ENCODE results near the gene GPRC5A.

DNA sequence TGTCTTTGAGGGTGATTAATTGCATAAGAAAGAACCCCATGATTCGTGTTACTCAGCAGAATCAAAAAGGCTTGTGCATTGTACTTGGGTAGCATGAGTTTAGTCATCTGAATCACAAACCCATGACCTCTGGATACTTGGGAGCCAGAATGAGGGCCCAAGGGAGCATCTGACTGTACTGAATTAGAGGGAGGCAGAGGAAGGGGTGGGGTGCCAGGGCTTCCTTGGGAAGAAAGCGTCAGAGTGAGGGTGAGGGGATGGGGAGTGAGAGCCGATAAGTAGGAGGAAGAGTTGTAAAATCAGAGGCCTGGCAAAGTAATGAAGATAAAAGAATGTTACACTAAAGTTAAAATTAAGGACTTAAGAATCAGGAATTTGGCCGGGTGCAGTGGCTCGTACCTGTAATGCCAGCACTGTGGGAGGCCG lies 30.8 kb downstream of the GPRC5A start:
- no peak for TF ChIP-seq POLR2AphosphoS5 (IDR thresholded peaks at IDR 0.05)
- TF ChIP-seq, protein P1, sequence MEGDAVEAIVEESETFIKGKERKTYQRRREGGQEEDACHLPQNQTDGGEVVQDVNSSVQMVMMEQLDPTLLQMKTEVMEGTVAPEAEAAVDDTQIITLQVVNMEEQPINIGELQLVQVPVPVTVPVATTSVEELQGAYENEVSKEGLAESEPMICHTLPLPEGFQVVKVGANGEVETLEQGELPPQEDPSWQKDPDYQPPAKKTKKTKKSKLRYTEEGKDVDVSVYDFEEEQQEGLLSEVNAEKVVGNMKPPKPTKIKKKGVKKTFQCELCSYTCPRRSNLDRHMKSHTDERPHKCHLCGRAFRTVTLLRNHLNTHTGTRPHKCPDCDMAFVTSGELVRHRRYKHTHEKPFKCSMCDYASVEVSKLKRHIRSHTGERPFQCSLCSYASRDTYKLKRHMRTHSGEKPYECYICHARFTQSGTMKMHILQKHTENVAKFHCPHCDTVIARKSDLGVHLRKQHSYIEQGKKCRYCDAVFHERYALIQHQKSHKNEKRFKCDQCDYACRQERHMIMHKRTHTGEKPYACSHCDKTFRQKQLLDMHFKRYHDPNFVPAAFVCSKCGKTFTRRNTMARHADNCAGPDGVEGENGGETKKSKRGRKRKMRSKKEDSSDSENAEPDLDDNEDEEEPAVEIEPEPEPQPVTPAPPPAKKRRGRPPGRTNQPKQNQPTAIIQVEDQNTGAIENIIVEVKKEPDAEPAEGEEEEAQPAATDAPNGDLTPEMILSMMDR (IDR thresholded peaks at IDR 0.05), result no peak
